Fibroblast of lung (primary cell): Measurements from ENCODE around the gene PRR3.
"Not testable (repeated sequence)": the region's sequence is repeated elsewhere in the genome, so short reads cannot be mapped to it uniquely, and the experiment has no call there.

Experiments used
- CTCF ChIP-seq, 2 donors: IDR thresholded peaks in 1 of 2; conservative IDR thresholded peaks in 1 of 2; 1 replicate in 1 of 2; 2 replicates in 1 of 2; pipeline ENCODE4 v1.5.1; 2011 to 2012; ENCODE audit warnings: low read length in 2 of 2, control low read depth in 1 of 2, inconsistent platforms in 1 of 2, low read depth in 1 of 2, mild to moderate bottlenecking in 1 of 2
- EZH2 ChIP-seq: IDR thresholded peaks from 2 replicates; pipeline ENCODE4 v1.5.1; 2012; ENCODE audit warnings: low read length, control low read depth, mild to moderate bottlenecking; ENCODE audit errors: missing control alignments

GRCh38 chr6:30516754-30517076 is 40.4 kb upstream of the PRR3 start:
- TF ChIP-seq CTCF (conservative IDR thresholded peaks at IDR 0.05 in 1 of 2, IDR thresholded peaks at IDR 0.05 in 1 of 2; ENCODE audit: low read depth in 1 of 2, low read length in 2 of 2); EZH2: not testable (repeated sequence)
